OCI-LY7 (cell line): Measurements from ENCODE around the gene CDRT15L2. TPM values are rescaled to one million over a fixed set of nuclear protein-coding genes. Genes with fewer than 3 reads are reported as not detected.
"Not testable (repeated sequence)": the region's sequence is repeated elsewhere in the genome, so short reads cannot be mapped to it uniquely, and the experiment has no call there.

Experiments
- BruUV-seq: library from RNA; stranded (reverse); fragments of 400-500 nt; replicated peaks from 2 replicates; lab custom pipeline; 2021; lab: Mats Ljungman, UMichigan
- CTCF ChIA-PET: fragments of 300-600 bp; sonication (Branson Sonifier 250); formaldehyde crosslinking; loops from one replicate; lab custom pipeline; 2022; ENCODE audit warnings: antibody characterized with exemption; ENCODE audit not compliant: unreplicated experiment; lab: Charles Lee
- POLR2A ChIA-PET: fragments of 300-600 bp; sonication (Branson Sonifier 250); formaldehyde crosslinking; loops from one replicate; lab custom pipeline; 2022; ENCODE audit warnings: antibody characterized with exemption; lab: Charles Lee
- DNase-seq: peaks from one replicate; pipeline ENCODE4 v3.0.0-alpha.2; 2015; ENCODE audit warnings: low spot score
- H2AFZ ChIP-seq: fragments of 200-600 bp; sonication (generic), shearing (Covaris generic); 2 replicates; pipeline ENCODE4 v1.6.1; 2014; ENCODE audit warnings: mild to moderate bottlenecking, antibody characterized with exemption, low read length, moderate library complexity
- H3K27ac ChIP-seq: fragments of 200-600 bp; sonication (generic); 2 replicates; pipeline ENCODE4 v1.5.1; 2014; ENCODE audit warnings: mixed run types, low read depth, mild to moderate bottlenecking, moderate library complexity, low read length, inconsistent platforms; ENCODE audit not compliant: poor library complexity, severe bottlenecking
- H3K36me3 ChIP-seq: fragments of 200-600 bp; sonication (generic); 2 replicates; pipeline ENCODE4 v1.6.1; 2014; ENCODE audit warnings: mild to moderate bottlenecking, antibody characterized with exemption, low read length, moderate library complexity, mixed read lengths; ENCODE audit not compliant: insufficient read depth
- H3K4me1 ChIP-seq: fragments of 200-600 bp; sonication (generic); 2 replicates; pipeline ENCODE4 v1.5.1; 2014; ENCODE audit warnings: mild to moderate bottlenecking, low read length; ENCODE audit not compliant: insufficient read depth, poor library complexity, severe bottlenecking
- H3K4me2 ChIP-seq: fragments of 200-600 bp; sonication (generic); 2 replicates; pipeline ENCODE4 v1.6.1; 2014; ENCODE audit warnings: mild to moderate bottlenecking, low read length
- H3K4me3 ChIP-seq: fragments of 200-600 bp; sonication (generic); 2 replicates; pipeline ENCODE4 v1.5.1; 2014; ENCODE audit warnings: mild to moderate bottlenecking, low read depth, low read length; ENCODE audit not compliant: poor library complexity, severe bottlenecking
- H3K79me2 ChIP-seq: fragments of 200-600 bp; sonication (generic); 2 replicates; pipeline ENCODE4 v1.6.1; 2016; ENCODE audit warnings: low read depth, mild to moderate bottlenecking, low read length, moderate library complexity, mixed read lengths; ENCODE audit not compliant: insufficient read depth
- H3K9me2 ChIP-seq: fragments of 200-600 bp; sonication (generic); 2 replicates; pipeline ENCODE4 v1.6.1; 2016; ENCODE audit warnings: mild to moderate bottlenecking, low read length, mixed read lengths; ENCODE audit not compliant: insufficient read depth
- H3K9me3 ChIP-seq: fragments of 200-600 bp; sonication (generic); 2 replicates; pipeline ENCODE4 v1.6.1; 2014; ENCODE audit warnings: mild to moderate bottlenecking, mixed run types, low read length, mixed read lengths
- H4K20me1 ChIP-seq: fragments of 200-600 bp; sonication (generic); 2 replicates; pipeline ENCODE4 v1.6.1; 2014; ENCODE audit warnings: mild to moderate bottlenecking, antibody characterized with exemption, low read length, moderate library complexity, mixed read lengths; ENCODE audit not compliant: insufficient read depth
- EZH2phosphoT487 ChIP-seq: fragments of 200-600 bp; sonication (generic); IDR thresholded peaks from 2 replicates; pipeline ENCODE4 v1.6.1; 2018; ENCODE audit warnings: low read depth, borderline replicate concordance, mild to moderate bottlenecking, mixed run types, antibody characterized with exemption, low read length, moderate library complexity, mixed read lengths
- intact Hi-C: fragments of 100-400 bp; cut with micrococcal nuclease; formaldehyde crosslinking; loops from one replicate; pipeline ENCODE4 v1.10.0; 2022; ENCODE audit not compliant: unreplicated experiment
- total RNA-seq, 2 experiments: library from RNA; depleted of rRNA in 1 of 2; stranded (reverse); fragments of >200 nt in 1 of 2; shearing (Covaris generic) in 1 of 2; gene quantifications; 2 replicates each; pipeline ENCODE4 v1.2.3, GENCODE V29; 2014 to 2022

CDRT15L2 gene
- total RNA-seq, 2 experiments from 2014 or later = not detected

DNA sequence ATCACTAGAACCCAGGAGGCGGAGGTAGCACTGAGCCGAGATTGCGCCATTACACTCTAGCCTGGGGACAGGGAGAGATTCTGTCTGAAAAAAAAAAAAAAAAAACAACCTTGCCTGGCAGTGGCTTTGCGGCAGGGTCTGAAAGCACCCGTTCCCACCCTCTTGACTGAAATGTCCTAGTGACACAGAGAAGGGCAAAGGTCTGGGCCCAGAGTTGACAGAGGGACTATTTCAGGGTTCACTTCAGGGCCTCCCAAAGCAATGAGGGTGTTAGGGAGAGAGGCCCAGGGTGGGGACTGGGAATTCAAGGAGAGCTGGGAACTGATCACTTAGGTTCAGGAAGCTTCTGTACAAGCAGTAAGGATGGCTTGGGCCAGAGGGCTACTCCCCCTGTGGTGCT lies 13.8 kb upstream of the CDRT15L2 start:
- H3K4me3 ChIP-seq = no peak overlapping the region
- no peaks in the 10 kb centered on the region for H4K20me1 ChIP-seq
- no peaks in the 10 kb centered on the region for H3K36me3 ChIP-seq
- no peaks in the 10 kb centered on the region for H3K9me3 ChIP-seq
- no peaks in the 10 kb centered on the region for H3K4me1 ChIP-seq
- no peaks in the 10 kb centered on the region for H3K9me2 ChIP-seq
- intact Hi-C loops = no loop called here
- ChIA-PET POLR2A (no interaction called here), CTCF (no interaction called here)
- TF ChIP-seq EZH2phosphoT487 = no peak
- no peaks in the 10 kb centered on the region for H3K79me2 ChIP-seq
- no peak overlapping the region for H3K27ac ChIP-seq
- DNase-seq = no peak
- H2AFZ ChIP-seq = no peak overlapping the region
- no peak overlapping the region for H3K4me2 ChIP-seq
- BruUV-seq = no TSS peak

- H4K20me1 ChIP-seq, DNase-seq, POLR2A ChIA-PET, BruUV-seq, H3K9me2 ChIP-seq, H3K9me3 ChIP-seq, intact Hi-C loops, H3K27ac ChIP-seq, H3K79me2 ChIP-seq, H2AFZ ChIP-seq, H3K4me2 ChIP-seq, H3K4me1 ChIP-seq, H3K36me3 ChIP-seq, H3K4me3 ChIP-seq, CTCF ChIA-PET: not testable (repeated sequence)
These were observed 12.8 kb upstream of the CDRT15L2 start for GRCh38 chr17:20566736-20567135.

- H3K4me3 ChIP-seq, H3K4me2 ChIP-seq, BruUV-seq, H4K20me1 ChIP-seq, intact Hi-C loops, H2AFZ ChIP-seq, POLR2A ChIA-PET, H3K27ac ChIP-seq, H3K36me3 ChIP-seq, H3K9me3 ChIP-seq, CTCF ChIA-PET, H3K4me1 ChIP-seq, H3K9me2 ChIP-seq, DNase-seq, H3K79me2 ChIP-seq: not testable (repeated sequence)
These were observed 12.1 kb upstream of the CDRT15L2 start for GRCh38 chr17:20567421-20567820.

DNA sequence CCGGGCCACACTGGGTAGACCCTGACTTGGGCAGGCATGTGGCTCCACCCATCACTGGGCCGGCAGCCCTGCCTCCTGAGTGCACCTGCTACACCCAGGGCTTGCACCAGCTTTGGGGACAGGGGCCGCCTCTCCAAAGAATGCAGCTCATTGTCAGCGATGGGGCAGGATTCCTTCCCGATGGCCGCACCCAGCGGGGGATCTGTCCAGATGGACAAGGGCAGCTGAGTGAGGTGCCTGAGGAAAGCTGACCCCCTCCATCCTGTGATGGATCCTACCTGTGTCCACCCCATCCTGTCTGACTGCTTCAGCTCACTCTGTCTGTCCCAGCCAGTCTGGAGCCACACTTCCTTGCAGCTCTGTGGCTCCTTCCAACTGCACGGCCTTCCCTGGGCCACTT lies 10.9 kb upstream of the CDRT15L2 start:
- H2AFZ ChIP-seq, POLR2A ChIA-PET, H3K9me3 ChIP-seq, DNase-seq, H3K4me3 ChIP-seq, H3K79me2 ChIP-seq, H3K9me2 ChIP-seq, CTCF ChIA-PET, H3K27ac ChIP-seq, intact Hi-C loops, BruUV-seq, H3K4me2 ChIP-seq, H3K36me3 ChIP-seq, H3K4me1 ChIP-seq, H4K20me1 ChIP-seq: not testable (repeated sequence)

DNA sequence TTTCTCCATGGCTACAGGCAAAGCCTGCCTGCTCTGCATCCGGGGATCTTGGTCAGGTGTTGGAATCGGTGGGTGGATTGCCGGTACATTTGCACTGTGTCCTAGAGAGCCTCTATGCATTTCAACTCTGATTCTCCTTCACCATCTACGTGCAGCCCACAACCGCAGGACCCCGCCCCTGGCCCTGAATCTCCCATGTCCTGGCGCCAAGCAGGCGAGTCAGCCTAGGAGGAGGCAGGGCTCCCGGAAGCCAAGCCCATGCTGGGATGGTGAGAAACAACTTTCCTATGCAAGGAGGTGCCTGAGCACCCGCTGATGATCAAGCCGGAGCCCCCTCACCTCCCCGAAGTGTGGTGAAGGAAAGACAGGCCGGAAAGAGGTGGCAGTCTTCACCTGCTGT lies 7.9 kb upstream of the CDRT15L2 start:
- CTCF ChIA-PET, H3K4me2 ChIP-seq, H4K20me1 ChIP-seq, H3K4me3 ChIP-seq, POLR2A ChIA-PET, H3K36me3 ChIP-seq, DNase-seq, H3K27ac ChIP-seq, H3K4me1 ChIP-seq, H3K79me2 ChIP-seq, H3K9me3 ChIP-seq, H2AFZ ChIP-seq, intact Hi-C loops, H3K9me2 ChIP-seq, BruUV-seq: not testable (repeated sequence)

DNA sequence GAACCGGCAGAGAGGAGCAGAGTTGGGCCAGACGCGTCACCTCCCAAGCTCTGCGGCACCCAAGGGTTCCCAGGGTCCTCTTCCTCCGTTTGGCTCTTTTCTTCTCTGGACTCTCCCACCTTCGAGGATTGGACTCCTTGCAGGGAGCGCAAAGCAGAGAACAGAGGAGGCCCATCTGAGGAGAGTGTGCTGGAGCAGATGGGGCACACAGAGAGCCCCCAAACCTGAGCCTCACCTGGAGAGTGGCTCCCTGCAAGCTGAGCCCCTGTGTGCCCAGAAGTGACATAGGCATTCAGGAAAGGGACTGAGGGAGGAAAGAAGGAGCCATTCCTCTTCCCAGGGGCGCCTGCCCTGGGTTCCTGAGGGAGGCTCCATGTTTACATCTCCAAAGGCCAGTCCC lies 6.3 kb upstream of the CDRT15L2 start:
- intact Hi-C loops, H3K79me2 ChIP-seq, POLR2A ChIA-PET, H4K20me1 ChIP-seq, H3K4me1 ChIP-seq, CTCF ChIA-PET, H3K36me3 ChIP-seq, H3K4me2 ChIP-seq, H3K9me2 ChIP-seq, H3K4me3 ChIP-seq, H3K27ac ChIP-seq, DNase-seq, H3K9me3 ChIP-seq, H2AFZ ChIP-seq, BruUV-seq: not testable (repeated sequence)
